A673 (cell line): Measurements from ENCODE around the gene SH3RF3. TPM values are rescaled to one million over a fixed set of nuclear protein-coding genes. Genes with fewer than 3 reads are reported as not detected.

Experiments
- BruUV-seq: library from RNA; stranded (reverse); fragments of 400-500 nt; replicated peaks from 2 replicates; lab custom pipeline; 2021; lab: Mats Ljungman, UMichigan
- CTCF ChIA-PET: fragments of 300-600 bp; sonication (Branson Sonifier 250); formaldehyde crosslinking; loops from one replicate; lab custom pipeline; 2022; ENCODE audit warnings: antibody characterized with exemption; lab: Charles Lee
- POLR2A ChIA-PET: fragments of 300-600 bp; sonication (Branson Sonifier 250); formaldehyde crosslinking; loops from one replicate; lab custom pipeline; 2022; ENCODE audit warnings: antibody characterized with exemption; ENCODE audit not compliant: low non-redundant PET; lab: Charles Lee
- DNase-seq: peaks from one replicate; pipeline ENCODE4 v3.0.0-alpha.2; 2015; ENCODE audit warnings: low spot score
- H3K27ac ChIP-seq: fragments of 200-600 bp; sonication (generic); 2 replicates; pipeline ENCODE4 v1.5.1; 2016; ENCODE audit warnings: mixed run types, low read depth, mild to moderate bottlenecking, mixed read lengths, antibody characterized with exemption, low read length; ENCODE audit not compliant: poor library complexity, severe bottlenecking
- H3K27me3 ChIP-seq: fragments of 200-600 bp; sonication (generic); replicated peaks from 2 replicates; pipeline ENCODE4 v1.6.1; 2017; ENCODE audit warnings: mixed run types, low read depth, mild to moderate bottlenecking, mixed read lengths, antibody characterized with exemption, low read length; ENCODE audit not compliant: insufficient read depth, poor library complexity
- H3K36me3 ChIP-seq: fragments of 200-600 bp; sonication (generic); 2 replicates; pipeline ENCODE4 v1.6.1; 2016; ENCODE audit warnings: mixed run types, mild to moderate bottlenecking, mixed read lengths, antibody characterized with exemption, low read length; ENCODE audit not compliant: insufficient read depth, poor library complexity, severe bottlenecking
- H3K4me1 ChIP-seq: fragments of 200-600 bp; sonication (generic); 2 replicates; pipeline ENCODE4 v1.6.1; 2017; ENCODE audit warnings: mixed run types, mild to moderate bottlenecking, mixed read lengths, antibody characterized with exemption, low read length; ENCODE audit not compliant: insufficient read depth, poor library complexity, severe bottlenecking
- H3K4me3 ChIP-seq: fragments of 200-600 bp; sonication (generic); 2 replicates; pipeline ENCODE4 v1.5.1; 2016; ENCODE audit warnings: low read depth, mixed run types, mild to moderate bottlenecking, mixed read lengths, low read length; ENCODE audit not compliant: poor library complexity, severe bottlenecking
- H3K9me3 ChIP-seq: fragments of 200-600 bp; sonication (generic); 2 replicates; pipeline ENCODE4 v1.6.1; 2016; ENCODE audit warnings: mixed run types, low read depth, mild to moderate bottlenecking, mixed read lengths, antibody characterized with exemption, low read length; ENCODE audit not compliant: poor library complexity, severe bottlenecking
- CTCF ChIP-seq: fragments of 300-800, 200-600 bp; sonication (generic); conservative IDR thresholded peaks from 2 replicates; pipeline ENCODE4 v1.5.1; 2017; ENCODE audit warnings: low read depth, mild to moderate bottlenecking, antibody characterized with exemption, low read length, moderate library complexity, mixed read lengths
- EZH2 ChIP-seq: fragments of 200-600 bp; sonication (generic); IDR thresholded peaks from 2 replicates; pipeline ENCODE4 v1.6.1; 2017; ENCODE audit warnings: borderline replicate concordance, low read depth, mild to moderate bottlenecking, mixed read lengths, antibody characterized with exemption, low read length; ENCODE audit not compliant: poor library complexity, severe bottlenecking
- intact Hi-C: fragments of 100-400 bp; cut with micrococcal nuclease; formaldehyde crosslinking; loops from one replicate; pipeline ENCODE4 v1.10.0; 2022; ENCODE audit not compliant: unreplicated experiment
- total RNA-seq: library from RNA; stranded (reverse); gene quantifications from 2 replicates; pipeline ENCODE4 v1.2.3, GENCODE V29; 2021

SH3RF3 gene
- total RNA-seq, 1 experiment from 2014 or later = 0.15 TPM

DNA sequence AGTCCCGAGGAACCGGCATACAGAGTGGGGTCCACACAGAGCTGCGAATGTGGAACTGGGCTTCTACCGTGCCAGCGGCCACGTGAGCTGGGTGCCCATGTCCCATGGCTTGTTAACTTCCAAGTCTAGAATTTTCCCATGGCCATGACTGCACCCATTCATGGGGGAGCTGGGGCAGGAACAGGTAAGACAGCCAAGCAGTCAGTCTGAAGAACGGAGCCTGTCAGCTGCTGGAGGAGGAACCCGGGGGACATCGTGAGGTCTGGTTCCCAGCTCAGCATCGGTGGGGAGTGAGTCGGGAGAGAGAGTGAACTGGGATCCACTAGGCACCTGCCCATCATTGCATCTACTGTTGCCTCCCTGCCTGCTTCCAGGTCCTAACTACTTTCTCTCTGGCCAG, 86.9 kb downstream of the SH3RF3 start:
- ChIA-PET POLR2A (no interaction called here), CTCF (no interaction called here)
- intact Hi-C loops = no loop called here
- no peaks in the 10 kb centered on the region for H3K4me1 ChIP-seq
- no peaks in the 10 kb centered on the region for H3K36me3 ChIP-seq
- no peak for DNase-seq
- H3K27me3 ChIP-seq = peaks cover 22% of the 10 kb centered on the region
- no TSS peak for BruUV-seq
- no peak for TF ChIP-seq EZH2
- TF ChIP-seq CTCF = no peak
- no peak overlapping the region for H3K27ac ChIP-seq
- H3K9me3 ChIP-seq = no peaks in the 10 kb centered on the region
- no peak overlapping the region for H3K4me3 ChIP-seq

- Histone ChIP-seq H3K4me3 (no peak overlapping the region), H3K4me1 (no peaks in the 10 kb centered on the region), H3K27me3 (peaks cover 22% of the 10 kb centered on the region), H3K36me3 (no peaks in the 10 kb centered on the region), H3K9me3 (no peaks in the 10 kb centered on the region), H3K27ac (no peak overlapping the region)
- intact Hi-C loops = no loop called here
- no TSS peak for BruUV-seq
- CTCF ChIA-PET = no interaction called here
- POLR2A ChIA-PET = no interaction called here
- DNase-seq = no peak
- TF ChIP-seq CTCF (no peak), EZH2 (no peak)
These were observed 87.3 kb downstream of the SH3RF3 start for GRCh38 chr2:109216332-109216731.

DNA sequence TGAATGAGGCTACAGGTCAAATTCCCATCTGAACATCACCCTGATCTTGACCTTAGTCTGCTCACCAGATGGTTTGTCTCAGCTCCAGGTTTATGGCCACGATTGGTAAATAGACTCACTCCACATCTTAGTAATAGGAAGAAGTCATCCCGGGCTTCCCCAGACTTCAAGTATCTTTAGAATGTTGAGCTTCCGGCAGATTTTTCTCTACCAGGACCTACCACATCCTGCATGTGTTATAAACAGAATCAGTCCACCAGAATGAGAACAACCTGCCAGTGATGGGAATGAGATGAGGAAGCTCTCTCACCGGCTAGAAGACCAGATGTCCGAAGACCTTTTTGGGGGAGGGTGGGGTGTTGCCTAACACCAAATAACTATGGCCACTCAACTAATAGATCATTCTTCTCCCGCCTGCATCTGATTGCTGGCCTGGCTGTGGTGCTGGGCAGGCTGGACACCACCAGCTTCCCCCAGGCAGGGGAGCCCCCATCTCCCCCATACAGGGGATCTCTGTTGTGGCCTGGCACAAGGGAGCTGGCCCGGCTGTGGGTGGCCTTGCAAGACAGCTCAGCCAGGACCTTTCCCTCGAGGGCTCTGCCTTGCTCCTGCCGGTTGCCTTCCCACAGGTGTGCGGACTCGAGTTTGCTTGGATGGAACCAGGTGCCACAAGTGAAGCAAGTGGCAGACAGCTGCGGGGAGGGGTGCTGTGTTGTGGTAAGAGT, 88.5 kb downstream of the SH3RF3 start:
- DNase-seq = no peak
- Histone ChIP-seq H3K36me3 (no peaks in the 10 kb centered on the region), H3K27ac (no peak overlapping the region), H3K9me3 (no peaks in the 10 kb centered on the region), H3K4me3 (no peak overlapping the region), H3K27me3 (peaks cover 22% of the 10 kb centered on the region), H3K4me1 (no peaks in the 10 kb centered on the region)
- intact Hi-C loops = no loop called here
- POLR2A ChIA-PET = no interaction called here
- CTCF ChIA-PET = no interaction called here
- no TSS peak for BruUV-seq
- TF ChIP-seq EZH2 = no peak
- TF ChIP-seq CTCF = no peak
